PC-3 (cell line): ENCODE data around the gene ANTXR1.

Experiments used
- EZH2 ChIP-seq: fragments of 300-600 bp; sonication (generic); IDR thresholded peaks from one replicate; pipeline ENCODE4 v1.6.1; 2017; ENCODE audit warnings: antibody characterized with exemption, mild to moderate bottlenecking, low read length; ENCODE audit not compliant: unreplicated experiment
- EZH2phosphoT487 ChIP-seq: fragments of 300-600 bp; sonication (generic); IDR thresholded peaks from 2 replicates; pipeline ENCODE4 v1.6.1; 2018; ENCODE audit warnings: mild to moderate bottlenecking, antibody characterized with exemption, low read length, borderline replicate concordance
- TF ChIP-seq, protein P1 (sequence below): fragments of 300-600 bp; sonication (generic); conservative IDR thresholded peaks from 2 replicates; pipeline ENCODE4 v1.5.1; 2017; ENCODE audit warnings: antibody characterized with exemption, low read depth, mild to moderate bottlenecking, low read length

DNA sequence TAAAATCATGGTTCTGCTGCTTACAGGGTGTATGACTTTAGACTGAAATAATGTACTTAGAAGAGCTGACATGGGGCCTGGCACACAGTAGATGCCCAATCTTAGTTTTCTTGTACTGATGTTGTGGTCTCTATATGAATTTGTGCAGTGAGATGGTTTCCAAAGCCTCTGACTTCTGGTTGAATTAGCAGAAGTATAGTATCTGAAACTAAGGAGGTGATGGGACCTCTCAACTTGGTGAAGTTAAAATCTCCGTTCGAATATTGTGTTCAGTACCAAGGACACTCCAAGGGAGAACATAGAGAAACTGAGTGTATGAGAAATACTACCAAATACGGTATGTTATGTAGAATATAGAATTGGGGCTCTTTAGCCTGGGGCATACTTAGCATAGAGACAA lies 120.9 kb downstream of the ANTXR1 start:
- TF ChIP-seq, protein P1, sequence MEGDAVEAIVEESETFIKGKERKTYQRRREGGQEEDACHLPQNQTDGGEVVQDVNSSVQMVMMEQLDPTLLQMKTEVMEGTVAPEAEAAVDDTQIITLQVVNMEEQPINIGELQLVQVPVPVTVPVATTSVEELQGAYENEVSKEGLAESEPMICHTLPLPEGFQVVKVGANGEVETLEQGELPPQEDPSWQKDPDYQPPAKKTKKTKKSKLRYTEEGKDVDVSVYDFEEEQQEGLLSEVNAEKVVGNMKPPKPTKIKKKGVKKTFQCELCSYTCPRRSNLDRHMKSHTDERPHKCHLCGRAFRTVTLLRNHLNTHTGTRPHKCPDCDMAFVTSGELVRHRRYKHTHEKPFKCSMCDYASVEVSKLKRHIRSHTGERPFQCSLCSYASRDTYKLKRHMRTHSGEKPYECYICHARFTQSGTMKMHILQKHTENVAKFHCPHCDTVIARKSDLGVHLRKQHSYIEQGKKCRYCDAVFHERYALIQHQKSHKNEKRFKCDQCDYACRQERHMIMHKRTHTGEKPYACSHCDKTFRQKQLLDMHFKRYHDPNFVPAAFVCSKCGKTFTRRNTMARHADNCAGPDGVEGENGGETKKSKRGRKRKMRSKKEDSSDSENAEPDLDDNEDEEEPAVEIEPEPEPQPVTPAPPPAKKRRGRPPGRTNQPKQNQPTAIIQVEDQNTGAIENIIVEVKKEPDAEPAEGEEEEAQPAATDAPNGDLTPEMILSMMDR, result no peak
- no peak for TF ChIP-seq EZH2
- no peak for TF ChIP-seq EZH2phosphoT487
